NCI-H82 (cell line): ENCODE data around the gene NRF1.

ENCODE experiments used
- DNase-seq: peaks from one replicate; lab custom pipeline; 2025; lab: John Stamatoyannopoulos, UW

Gene NRF1

DNA sequence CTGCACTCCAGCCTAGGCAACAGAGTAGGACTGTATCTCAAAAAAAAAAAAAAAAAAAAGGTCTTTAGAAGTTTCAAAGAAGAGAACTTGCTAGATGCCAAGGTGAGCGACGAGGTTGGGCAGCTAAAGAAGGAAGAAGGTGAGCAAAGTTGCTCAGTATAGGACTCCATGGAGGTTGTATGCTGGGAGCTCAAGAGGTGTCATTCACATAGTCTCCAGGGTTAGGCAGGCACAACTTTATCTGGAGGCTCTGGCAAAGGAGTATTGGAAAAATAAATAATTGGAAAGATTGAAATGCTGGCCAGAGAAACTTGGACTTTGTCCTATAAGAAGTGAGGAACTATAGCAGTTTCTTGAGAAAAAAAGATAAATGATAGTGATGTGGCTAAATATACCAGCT is 74.5 kb downstream of the NRF1 start:
- no peak for DNase-seq

DNA sequence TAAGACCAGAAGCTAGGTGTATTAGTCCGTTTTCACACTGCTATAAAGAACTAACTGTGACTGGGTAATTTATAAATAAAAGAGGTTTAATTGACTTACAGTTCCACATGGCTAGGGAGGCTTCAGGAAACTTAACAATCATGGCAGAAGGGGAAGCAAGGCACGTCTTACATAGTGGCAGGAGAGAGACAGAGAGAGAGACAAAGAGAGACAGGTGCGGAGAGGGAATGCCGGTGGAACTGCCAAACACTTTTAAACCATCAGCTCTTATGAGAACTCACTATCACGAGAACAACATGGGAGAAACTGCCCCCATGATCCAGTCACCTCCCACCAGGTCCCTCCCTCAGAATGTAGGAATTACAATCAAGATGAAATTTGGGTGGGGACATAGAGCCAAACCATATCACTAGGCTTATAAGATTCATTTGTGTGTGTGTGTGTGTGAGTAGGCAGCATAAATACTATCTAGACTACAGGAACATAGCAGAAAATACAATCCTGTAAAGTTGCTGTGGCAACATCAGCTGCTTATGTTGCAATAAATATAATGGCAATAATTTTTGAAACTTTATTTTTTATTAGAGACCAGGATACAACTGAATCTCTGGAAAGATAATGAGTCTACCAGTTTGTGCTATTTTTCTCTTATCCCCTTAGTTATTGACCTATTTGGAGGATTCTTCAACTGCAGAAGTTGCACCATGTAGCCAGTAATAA is 77.1 kb downstream of the NRF1 start:
- no peak for DNase-seq

DNA sequence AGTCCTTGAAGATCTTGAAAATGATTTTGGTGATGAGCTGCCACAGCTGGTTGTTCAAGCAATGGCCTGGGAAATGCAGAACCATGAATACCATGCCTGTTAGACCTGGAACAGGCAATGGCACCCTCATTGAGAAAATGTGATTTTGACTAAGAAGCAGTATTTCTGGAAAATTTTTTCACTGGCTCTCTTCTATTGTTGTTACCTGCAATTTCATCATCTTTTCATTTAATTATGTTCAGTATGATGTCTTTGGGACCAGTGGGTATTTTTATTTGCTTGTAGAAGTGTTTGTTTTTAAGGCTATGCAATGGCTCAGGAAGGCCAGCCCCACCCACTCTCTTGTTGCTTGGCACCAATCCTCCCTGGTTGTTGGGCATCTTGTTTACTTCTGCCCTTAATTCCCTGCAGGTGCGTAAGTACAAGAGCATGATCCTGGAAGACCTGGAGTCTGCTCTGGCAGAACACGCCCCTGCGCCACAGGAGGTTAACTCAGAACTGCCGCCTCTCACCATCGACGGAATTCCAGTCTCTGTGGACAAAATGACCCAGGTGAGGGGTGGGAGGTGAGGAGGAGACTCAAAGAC is 78.6 kb downstream of the NRF1 start:
- no peak for DNase-seq

DNA sequence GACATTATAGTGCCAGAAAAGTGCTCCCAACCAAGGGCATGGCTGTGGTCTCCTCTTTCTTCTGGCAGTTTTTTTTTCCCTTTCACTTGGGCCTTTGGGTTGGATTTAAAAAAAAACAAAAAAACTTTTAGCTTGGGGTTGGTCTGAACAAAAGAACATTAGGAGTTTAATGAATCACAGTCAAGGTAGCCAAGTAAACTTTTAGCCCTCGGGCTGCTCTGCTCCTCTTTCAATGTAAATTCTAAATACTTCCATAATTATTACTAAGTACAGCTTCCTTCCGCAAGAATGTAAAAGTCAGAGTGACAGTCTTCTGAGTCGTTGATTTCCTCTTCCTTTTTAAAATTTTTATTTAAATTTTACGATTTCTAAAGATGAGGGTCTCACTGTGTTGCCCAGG is 79.2 kb downstream of the NRF1 start:
- DNase-seq, result no peak

DNA sequence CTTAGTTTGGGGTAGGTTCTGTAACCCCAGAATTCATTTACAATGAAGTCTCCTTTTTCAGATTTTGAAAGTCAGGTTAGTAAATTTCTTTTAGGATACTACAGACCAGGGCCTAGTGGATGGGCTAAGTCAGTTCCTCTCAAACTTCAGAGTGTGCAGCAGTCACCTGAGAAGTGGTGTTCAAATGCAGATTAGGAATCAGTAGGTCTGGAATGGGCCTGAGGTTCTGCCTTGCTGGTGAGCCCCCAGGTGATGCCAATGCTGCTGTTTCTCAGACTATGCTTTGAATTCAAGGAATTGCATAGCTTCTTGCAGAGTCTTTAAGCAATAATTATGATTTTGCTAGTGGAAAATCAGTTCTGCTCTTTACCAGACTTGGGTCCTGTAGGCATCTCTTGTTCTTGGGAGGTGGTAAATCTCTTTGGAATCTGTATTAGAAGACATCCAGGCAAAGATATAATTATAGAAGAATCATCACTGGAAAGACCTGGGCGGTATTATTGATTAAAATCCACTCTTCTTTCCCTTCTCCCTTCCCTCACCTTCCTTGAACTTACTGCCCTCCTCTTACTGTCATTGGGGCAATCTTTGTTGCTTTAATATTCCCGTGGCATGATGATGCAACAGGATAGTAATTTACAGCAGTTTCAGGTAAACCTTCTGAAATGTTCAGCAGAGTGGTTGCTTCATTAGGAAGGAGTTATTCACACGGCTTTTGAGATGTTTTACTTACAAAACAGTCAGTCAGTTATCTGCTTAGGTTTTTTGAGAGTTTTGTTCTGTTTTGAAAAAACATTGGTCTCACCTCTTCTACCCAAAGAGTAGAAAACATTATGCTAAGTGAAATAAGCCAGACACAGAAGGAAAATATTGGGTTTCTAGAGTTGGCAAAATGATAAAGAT is 87.2 kb downstream of the NRF1 start:
- DNase-seq, result no peak

DNA sequence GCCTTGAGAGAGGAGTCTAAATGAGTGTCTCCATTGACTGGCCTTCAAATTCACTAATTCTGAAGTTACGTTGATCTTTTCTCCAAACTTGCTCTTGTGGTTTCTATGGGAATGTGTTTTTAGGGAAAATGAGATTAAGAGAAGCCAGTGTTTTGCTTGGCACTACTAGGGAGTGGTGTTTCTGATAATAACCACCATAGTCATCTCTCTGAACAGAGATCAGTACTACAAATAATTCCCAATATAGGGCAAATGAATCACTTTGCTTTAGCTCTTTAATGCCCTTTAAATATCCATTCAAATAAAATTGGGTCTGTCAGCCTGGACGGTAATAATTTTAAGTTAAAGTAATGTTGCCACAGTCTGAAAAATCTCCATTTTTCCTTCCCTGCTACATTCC is 90.8 kb downstream of the NRF1 start:
- DNase-seq, result no peak

DNA sequence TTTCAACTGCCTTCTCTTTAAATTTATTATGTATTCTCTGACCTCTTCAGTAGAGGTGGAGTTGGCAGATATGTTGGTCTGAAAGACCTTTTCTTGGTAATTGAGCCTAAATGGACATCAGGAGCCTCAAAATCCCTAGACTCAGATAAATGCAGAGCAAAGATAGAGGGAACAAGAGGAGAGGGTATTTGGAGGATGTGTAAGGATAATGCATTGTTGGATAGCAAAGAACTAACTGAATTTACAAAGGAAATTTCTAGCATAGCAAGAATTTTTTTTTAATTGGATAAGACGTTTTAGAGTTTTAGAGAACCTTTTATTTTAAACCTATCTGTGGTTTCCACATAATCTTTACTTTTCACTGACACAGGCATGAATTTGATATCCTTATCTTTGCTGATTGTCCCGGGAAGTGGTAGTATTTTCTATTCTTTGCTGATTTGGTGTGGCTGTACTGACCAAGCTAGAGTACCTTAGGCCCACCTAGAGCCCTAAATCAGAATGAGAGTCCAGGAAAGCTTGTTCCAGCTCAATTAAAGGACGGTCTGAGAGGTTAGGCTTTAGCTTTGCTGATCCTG is 91.3 kb downstream of the NRF1 start:
- DNase-seq, result no peak

DNA sequence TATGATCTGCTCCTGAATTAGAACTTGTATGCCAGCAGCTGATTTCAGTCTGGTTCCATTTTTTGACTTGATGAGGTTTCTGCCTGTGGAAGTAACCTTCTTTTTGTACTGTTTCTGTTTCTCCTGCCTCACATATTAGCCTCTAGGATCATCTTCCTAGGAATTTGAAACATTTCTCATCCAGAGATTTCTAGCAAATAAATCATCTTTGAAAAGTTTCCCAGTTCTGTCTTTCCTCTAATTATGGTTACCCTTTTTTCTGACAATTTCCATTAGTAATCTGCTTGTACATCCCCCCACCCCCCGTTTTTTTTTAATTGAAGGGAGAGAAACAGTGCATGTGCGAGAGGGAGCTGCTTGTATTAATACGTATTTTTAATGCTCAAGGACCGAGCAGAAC is 92.2 kb downstream of the NRF1 start:
- no peak for DNase-seq

DNA sequence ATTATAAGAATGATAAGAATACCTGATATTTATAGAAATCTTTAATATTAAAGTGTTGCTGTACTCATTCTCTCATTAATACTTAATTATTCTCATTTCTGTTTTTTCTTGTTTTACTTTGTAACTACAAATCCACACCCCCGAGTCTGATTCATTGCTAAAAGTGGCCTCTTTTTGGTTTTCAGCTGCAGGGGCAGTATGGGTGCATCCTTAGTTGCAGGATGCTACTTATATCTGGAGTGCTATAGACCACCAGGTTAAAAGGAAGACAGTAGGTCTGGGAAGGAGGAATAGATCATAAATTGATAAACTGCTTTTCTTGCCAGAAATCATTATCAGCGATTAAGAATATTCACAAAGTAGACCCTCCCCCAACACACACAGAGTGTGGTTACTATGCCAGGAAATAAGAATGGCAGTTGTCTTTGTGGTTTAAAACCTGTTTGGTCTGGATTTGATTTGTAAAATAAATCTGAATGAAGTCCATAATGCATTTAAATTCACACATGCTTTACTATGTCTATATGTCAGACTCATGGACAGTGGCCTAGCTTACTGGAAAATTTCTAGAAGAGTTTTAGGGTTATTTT is 96.5 kb downstream of the NRF1 start:
- no peak for DNase-seq

DNA sequence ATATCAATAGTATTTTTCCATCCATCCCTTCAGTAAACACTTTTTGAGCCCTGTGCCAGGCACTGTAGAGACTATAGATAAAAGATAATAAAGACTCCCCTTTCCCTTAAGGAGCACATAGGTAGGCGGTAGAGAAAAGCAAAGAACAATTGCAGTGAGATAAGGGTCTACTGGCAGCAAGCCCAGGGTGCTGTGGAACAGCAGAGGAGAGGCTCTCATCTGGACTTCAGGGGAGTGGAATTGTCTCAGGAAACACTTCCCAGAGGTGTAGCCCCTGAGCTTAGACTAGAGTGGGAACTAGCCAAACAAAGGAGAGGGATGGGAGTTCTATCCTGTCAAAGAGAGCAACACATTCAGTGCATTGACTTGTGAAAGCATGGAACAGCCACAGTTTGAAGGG is 102.0 kb downstream of the NRF1 start:
- no peak for DNase-seq

DNA sequence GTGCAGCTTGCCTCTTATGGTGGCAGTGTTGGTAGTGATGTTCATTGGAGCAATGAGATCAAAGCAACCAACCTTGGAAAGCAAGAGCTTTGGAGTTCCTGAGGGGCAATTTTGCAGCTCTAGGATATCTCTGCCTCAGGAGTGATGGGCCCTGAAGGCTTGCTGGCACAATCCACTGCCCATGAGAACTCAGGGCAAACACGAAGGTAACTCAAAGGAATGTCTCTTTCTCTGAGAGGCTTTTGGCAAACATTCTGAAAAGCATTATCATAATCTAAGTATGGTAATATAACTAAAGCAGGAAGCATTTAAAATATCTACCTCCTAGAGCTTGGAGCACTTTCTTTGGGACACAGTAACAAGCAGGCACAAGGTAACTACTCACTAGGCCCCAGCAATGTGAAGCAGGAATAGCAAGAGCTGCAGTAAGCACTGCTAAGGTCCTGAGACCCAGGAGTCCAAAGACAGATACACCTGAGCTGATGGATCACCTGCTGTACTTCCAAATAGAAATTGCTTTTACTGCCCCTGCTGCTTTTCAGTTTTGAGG is 103.1 kb downstream of the NRF1 start:
- no peak for DNase-seq

DNA sequence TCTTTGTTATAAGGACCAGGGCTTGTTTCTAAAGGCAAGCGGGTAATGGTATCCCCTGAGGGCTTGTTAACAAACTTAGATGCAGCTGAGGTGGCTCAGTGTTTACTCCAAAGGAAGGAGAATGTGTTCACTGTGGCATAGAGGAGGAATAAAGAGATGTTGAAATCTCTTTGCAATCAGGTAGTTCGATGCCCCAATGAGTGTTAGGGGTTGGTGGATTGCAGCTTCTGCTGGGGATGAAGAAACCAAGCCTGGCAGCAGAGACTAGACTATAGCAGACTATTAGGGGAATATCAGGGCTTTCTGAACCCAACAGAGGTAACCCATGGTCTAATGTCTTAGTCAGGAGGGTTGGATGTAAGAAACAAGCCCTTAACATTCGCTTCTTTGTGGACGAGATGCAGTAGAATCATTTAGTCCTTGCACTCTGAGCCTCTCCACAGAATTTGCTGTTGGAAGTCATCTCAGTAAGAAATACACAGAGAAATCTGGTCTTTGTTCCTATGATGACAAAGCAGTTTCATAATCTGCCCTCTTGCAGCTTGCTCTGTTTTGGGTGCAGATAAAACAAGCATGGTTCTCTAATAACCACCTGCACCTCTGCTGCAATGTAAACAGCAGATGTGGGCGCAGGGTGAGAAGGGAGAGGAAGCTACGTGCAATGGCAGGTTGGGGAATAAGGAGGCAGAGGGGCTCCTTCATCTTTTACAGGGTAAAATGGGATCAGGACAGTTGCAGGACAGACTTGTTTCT is 108.6 kb downstream of the NRF1 start:
- no peak for DNase-seq

DNA sequence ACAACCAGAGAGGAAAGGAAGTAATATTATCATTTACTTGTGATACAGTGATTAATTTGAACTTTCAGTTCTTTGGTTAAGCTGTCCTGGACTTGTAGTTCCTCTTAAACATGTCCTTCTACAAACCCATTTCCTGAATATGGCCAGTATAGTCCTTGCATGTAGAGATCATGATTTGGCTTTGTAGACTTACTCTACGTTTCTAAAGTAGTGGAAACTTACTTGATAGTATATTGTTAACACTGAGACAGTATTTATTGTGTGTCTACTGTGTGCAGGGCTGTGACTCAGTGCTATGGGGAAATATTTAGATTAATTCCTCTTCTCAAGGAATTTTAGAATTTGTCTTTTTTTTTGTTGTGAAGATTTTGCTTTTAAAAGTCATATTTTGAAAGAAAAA is 109.5 kb downstream of the NRF1 start:
- DNase-seq, result no peak

DNA sequence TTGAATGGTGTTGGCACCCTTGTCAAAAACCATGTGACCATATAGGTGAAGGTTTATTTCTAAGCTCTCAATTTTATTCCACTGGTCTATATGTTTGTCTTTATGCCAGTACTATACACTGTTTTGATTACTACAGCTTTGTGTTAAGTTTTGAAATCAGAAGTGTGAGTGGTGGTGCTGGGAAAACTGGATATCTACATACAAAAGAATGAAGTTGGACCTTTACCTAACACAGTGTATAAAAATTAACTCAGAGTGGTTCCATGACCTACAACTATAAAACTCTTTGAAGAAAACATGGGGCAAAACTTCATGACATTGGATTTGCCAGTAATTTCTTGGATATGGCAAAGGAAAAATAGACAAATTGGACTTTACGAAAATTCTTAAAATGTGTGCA is 112.2 kb downstream of the NRF1 start:
- DNase-seq, result no peak

DNA sequence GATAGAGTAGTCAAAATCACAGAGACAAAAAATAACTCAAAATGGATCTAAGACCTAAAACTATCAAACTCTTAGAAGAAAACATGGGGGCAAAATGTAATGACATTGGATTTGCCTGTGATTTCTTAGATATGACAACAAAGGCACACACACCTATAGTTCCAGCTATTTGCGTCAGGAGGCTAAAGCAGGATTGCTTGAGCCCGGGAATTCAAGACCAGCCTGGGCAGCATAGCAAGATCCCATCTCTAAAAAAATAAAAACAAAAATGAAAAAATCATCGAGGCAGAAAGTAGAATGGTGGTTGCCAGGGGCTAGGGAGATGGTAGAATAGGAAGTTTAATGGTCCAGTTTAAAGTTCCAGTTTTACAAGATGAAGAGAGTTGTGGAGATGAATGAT is 113.3 kb downstream of the NRF1 start:
- DNase-seq, result no peak

DNA sequence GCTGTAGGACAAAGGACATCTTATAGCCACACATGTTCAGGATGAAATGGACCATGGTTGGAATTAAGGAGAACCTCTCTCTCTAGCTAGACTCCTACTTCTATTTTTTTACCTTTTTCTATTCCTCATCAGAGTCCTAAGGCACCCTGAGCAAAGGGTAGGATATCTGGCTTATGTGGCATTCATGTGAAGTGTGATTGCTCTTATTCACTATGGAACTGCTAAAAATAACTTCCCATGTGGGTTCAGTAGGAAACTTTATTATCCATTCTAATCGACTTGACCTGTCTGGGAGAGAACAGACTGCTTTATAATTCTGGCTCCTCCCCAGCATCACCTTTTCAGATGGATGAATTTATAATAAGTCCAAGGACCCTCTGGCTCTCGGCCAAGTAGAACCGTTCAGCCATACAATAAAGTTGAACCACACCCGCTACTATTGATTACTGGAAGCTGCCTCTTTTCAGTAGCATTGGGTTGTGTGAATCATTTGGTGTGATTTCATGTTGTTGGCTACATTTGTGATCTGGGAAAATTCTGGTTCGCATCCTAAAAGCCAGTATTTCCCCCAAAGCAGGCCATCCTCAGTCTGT is 117.5 kb downstream of the NRF1 start:
- DNase-seq, result no peak

DNA sequence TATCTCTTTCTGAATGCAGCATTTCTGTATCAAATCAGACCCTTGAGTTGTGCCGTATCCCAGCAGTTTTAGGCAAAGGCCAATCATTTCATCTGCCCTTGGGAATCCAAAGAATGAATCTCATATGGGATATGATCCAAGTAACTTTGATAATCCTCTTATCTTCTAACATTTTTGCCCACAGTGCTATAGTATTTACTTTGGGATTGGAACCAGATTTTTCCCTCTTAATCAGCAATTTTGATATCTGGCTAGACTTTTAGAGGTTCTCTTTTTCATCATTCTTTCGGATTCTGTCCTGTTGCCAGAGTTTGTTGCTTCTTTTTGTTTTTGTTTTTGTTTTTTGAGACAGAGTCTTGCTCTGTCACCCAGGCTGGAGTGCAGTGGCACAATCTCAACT is 118.0 kb downstream of the NRF1 start:
- DNase-seq, result no peak

DNA sequence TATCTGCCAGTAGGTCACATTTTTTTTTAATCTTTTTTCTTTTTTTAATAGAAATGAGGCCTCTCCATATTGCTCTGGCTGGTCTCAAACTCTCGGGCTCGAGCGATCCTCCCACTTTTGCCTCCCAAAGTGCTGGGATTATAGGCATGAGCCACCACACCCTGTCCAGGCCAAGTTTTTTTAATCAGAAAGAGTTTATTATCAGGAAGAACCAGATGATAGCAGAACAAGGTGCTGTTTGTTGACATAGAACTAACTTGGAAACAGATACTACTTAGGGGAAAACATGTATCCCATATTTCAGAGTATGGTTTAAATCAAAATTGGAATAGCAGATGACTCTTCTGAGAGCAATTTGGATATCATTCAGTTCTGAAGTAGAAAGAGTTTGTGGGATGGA is 118.6 kb downstream of the NRF1 start:
- DNase-seq, result no peak

DNA sequence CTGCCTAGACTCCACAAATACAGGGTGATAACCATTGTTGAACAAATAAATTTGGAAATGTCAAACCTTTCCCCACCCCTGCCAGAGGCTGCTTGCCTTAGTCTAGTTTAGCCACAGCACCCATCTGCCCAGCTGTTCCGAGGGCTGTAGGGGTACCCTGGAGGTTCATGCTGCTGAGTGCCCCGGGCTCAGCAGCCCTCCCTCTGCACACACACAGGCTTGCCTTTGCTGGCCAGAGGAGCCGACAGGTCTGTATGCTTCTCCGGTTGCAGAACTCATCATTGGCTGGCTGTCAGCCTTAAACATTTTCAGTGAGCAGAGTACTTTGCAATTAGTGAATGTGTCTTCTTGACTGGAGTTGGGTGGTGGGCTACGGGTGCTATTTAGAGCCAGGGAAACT is 122.9 kb downstream of the NRF1 start:
- DNase-seq, result no peak

DNA sequence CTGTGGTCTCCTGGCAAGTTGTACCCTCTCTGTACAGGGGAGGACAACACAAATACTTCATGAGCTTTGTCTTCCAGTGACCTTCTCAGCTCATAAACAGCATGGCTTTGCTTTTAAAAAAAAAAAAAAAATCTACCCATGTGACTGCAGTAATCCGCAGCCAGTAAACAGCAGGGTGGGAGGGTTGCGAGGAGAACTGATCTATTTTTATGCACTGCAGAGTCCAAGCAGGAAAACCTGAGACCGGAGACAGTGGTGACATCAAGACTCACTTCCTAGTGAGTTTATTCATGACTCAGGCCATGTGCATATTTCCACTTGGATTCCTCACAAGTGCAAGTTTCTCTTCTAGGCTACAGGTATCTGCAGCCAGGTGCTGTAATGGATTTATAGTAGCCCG is 127.9 kb downstream of the NRF1 start:
- peak; percentile 85 for DNase-seq
